EH (cell line): ENCODE measurements around the gene TSPAN18.

ENCODE experiments used
- DNase-seq: peaks from one replicate; pipeline ENCODE4 v3.0.0-alpha.2; 2015; ENCODE audit warnings: low read depth

The TSPAN18 gene

DNA sequence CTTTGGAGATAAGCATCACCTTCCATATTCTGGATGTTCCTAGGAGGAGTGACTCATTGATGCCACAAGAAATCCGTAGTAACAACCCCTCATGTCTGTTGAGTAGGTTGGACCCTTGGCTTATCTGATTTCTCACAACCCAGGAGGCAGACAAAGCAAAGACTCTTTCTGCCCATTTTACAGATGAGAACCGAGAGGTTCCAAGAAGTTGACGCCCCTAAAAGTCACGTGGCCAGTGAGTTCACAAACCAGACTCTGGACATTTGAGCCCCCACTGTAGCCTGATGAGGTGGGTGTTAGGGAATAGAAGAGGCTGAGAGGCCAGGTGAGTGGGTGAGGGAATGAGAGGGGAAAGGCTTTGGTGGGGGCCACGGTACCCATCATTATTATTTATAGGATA, 70.3 kb downstream of the TSPAN18 start:
- no peak for DNase-seq

DNA sequence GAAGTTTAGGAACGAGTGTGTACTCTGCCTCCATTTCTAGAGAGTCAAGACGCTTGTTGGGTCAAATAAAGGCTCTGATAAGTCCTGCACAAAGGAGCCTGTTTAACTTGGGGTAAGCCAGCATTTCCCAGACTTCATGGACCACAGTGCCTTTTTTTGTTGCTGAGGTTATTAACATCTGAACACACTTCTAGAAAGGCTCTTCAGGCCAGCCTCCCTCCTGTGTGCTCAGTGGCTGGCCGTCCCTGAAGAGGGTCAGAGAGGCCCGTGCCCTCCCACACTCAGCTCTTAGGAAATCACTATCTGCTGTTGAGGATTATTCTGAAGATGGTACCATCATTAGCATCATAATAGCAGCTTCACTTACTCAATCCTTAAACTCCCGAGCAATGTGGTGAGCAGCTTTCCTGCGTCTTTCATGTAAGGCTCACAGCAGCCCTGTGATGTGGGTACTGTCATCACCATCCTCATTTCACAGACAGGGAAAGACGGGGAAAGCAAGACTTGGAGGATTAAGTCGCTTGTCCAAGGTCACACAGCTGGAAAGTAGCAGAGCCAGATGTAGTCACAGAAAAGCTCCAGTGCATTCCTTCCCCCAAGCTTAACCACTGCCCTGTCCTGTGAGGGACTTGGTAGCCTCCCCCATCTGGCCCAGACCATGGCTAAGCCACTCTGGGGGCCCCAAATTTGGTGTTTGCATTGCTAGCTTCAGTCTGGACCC, 71.3 kb downstream of the TSPAN18 start:
- no peak for DNase-seq

GRCh38 chr11:44798607-44798972, 71.8 kb downstream of the TSPAN18 start:
- DNase-seq: no peak

DNA sequence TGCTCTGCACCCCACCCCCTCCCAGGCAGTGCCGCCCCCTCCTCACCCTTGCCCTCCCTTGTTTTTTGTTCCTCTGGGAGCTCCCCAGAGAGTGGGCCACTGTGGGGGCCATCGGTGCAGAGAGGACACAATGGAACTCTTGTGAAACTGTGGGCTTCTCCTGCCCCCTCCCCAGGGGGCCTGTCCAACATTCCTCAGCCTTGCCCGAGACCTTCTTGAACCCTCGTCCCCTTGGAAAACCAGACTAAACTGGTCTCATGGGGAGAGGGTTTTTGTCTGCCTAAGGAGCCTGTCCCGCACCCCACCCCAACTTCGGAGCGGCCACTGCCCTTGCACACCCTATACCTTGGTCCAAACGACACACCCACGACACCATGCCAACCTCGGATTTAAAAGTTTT, 72.2 kb downstream of the TSPAN18 start:
- no peak for DNase-seq

DNA sequence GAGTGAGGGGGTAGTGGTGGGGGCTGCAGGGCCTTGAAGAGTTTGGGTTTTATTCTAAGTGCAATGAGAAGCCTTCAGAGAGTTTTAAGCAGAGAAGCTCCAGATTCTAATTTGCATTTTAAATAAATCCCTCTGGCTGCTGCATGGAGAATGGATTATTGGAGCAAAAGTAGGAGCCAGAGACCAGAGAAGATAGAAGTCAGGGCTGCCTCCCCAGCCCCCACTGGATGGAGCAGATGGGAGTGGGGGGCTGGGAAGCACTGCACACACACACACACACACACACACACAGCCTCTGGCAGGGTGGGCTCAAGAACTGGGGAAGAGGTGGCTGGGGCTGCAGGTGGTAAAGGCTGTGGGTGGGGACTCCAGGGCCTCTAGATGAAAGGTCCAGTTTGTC, 75.6 kb downstream of the TSPAN18 start:
- DNase-seq: no peak

DNA sequence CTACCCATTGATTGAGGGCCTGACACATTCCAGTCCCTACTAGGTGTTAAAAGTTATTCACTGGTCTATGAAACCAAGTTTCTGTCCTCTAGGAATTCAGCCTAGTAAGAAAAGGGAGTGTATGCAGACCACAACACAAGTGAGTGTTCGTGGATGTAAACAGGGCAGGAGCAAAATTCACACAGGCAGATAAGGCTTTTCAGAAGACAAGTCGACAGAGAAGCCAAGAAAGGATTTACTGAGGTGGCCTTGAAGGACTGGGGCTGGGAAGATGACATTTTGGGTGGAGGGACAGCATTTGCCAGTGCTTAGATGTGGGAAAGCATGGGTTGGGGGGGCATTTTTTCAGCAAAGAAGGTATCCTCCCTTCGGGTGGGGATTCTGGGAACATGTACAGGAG, 76.2 kb downstream of the TSPAN18 start:
- no peak for DNase-seq

DNA sequence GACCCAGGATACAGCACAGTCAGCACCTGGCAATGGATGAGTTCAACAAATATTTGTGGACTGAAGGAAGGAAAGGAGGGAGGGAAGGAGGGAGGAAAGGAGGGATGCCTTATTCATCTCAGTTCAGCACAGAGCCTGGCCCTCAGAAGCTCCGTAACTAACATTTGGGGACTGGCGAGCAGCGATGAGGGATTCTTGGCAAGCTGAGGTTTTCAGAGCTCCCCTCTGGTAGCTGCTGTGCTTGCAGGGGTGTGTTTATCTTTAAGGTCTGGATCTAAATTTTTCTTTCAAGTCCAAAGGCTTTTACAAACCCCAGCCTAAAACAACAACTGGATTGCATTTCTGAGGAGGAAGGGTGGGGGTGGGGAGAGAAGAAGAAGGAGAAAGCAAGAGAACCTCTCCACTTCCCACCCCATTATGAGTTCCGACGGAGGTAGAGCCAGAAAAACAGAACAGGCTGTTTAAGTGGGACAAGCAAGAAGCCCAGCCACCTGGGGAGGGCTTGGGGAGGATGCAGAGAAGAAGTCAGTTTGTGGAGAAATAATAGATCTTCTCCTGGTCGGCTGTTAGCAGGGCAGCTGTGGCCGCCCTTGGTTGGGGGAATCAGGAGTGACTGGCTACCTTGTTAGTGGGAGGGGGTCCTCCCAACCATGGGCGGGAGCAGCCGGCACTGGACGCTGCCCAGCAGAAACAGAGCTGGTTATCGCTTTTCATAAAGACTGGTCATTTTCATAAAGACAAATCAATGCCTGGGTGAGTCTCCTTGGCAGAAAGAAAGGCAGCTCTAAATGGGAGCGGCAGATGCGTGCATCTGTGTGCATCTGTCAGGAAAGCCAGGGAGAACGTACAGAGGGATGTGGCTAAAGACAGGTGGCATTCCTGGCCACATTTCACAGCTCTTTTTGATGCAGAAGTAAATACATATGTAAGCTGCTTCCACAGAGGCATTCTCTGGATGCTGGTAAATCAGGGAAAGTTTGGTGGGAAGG, 78.0 kb downstream of the TSPAN18 start:
- no peak for DNase-seq

- peak; percentile 39 for DNase-seq
Observed at GRCh38 chr11:44805596-44805995, 78.8 kb downstream of the TSPAN18 start.

DNA sequence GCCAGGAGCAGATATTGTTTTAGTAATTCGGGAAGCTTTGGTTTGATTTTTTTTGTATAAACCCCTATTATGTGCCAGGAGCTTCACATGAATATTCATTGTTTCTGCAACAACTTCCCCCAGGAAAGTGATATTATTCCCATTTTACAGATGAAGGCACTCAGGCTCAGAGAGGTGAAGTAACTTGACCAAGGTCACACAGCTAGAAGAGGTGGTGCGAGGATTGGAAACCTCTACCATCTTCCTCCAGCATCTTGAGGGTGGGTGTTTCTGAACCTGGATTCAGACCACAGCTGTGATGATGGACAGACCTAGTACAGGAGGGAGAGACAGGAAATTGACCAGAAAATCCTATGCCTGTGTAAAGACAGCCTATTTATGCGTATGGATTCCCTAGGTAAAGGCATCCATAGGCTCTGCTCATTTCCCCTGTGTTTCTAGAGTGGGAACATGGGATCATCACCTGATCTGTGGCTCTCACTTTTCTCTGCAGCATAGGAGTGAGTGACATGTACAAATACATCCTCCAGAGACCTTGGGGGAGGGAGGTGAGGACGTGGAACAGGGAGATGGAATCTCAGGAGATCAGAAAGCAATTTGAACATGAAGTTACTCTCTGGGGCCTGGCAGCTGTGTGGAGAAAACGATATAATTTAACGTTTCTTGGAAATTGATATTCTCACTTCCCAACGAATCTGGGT, 81.4 kb downstream of the TSPAN18 start:
- no peak for DNase-seq

DNA sequence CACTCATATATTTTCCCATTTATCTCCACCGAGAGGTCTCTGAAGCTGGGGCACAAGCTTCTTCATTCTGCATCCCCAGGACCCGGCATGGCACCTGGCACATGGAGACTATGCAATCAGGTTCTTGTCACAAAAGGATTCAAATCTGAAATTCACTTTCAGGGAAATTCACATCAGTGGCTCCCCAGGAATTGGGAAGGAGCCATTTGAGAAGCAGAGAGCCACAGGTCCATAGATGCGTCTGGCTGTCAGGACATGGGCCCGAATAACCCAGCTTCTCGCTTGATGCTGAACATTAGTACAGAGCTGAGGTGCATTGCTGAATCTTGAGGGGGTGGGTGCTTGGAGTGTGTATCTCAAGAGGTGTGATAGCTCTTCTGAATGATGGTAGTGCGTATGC, 82.5 kb downstream of the TSPAN18 start:
- DNase-seq: no peak

DNA sequence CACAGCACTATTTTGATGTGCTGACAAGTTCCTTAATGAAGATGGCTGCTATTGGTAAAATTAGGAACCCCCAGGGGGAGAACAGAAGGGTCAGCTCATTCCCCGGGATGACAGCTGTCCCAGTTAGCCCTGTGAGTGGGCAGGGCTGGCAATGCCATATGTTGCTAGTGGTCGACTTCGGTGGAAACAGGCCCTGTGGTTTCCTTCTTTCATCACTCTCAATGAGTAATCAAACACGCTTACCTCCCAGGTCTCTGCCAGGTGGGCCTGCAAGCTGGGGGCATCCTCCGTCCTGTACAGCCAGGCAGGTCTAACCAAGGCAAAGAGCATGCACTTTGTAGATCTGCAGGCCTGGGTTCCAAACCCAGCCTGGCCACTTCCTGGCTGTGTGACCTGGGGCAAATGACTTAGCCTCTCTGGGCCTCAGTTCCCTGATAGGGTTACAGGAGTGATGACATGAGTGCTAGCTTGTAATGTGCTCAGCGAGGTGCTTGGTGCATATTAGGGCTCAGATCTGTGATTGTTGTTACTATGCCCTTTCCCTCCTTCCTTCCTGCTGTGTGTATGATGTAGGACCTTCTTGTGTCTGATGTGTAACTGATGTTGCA, 85.2 kb downstream of the TSPAN18 start:
- no peak for DNase-seq

GRCh38 chr11:44812971-44813370, 86.2 kb downstream of the TSPAN18 start:
- no peak for DNase-seq

- DNase-seq: no peak
Observed at GRCh38 chr11:44813401-44813800, 86.6 kb downstream of the TSPAN18 start.

GRCh38 chr11:44814881-44815592, 88.3 kb downstream of the TSPAN18 start:
- peak; percentile 25 for DNase-seq

GRCh38 chr11:44815917-44816456, 89.2 kb downstream of the TSPAN18 start:
- DNase-seq: no peak

GRCh38 chr11:44816761-44817160, 90.0 kb downstream of the TSPAN18 start:
- DNase-seq: no peak

DNA sequence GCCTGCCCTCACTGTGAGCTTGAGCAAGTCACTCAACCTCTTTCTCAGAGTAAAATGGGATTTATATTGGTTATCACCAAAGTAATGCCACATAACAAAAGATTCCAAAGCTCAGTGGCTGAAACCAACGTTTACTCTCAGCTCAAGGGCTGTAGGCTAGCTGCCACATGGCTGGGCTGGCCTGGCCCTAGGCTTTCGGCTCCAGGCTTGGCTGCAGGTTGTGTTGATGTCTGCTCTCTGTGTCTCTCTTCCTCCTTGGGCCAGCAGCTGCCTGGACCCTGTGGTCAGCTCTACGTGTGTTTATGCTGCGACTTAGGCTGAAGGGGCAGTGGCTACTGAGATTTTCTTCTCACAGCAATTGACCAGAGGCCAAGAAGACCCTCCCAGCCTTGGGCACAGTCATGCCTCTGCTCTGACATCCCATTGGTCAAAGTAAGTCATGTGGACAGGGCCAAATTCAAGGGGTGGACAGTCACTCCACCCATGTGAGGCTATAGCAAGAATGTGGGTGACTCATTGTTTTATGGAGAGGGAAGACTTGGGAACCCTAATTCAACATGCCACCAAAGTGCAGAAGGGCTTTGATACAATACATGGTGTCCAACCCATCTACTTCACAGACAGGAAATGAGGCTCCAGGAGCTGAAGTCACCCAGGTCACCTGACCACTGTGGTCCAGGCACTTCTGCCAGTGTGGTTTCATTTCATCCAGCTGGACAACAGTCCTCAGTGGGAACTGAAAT, 90.6 kb downstream of the TSPAN18 start:
- peak; percentile 62 for DNase-seq

GRCh38 chr11:44818110-44818509, 91.3 kb downstream of the TSPAN18 start:
- DNase-seq: no peak

DNA sequence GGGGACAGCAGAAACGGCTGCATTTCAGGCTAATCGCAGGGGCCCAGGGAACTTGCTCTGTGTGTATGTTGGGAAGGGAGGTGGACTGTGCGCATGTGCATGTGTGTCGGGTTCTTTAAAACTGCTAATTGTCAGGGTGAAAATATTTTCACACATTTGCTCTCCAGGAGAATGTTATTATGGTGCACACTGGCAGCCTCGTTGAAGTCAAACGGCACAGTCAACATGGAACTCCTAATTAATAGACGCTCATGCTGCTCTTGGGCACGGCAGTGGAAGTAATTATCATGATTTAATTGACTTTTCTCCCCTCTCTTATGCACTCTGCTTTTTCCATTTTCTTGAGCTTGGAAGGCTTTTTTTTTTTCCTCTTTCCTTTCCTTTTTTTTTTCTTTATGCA, 92.6 kb downstream of the TSPAN18 start:
- DNase-seq: no peak

DNA sequence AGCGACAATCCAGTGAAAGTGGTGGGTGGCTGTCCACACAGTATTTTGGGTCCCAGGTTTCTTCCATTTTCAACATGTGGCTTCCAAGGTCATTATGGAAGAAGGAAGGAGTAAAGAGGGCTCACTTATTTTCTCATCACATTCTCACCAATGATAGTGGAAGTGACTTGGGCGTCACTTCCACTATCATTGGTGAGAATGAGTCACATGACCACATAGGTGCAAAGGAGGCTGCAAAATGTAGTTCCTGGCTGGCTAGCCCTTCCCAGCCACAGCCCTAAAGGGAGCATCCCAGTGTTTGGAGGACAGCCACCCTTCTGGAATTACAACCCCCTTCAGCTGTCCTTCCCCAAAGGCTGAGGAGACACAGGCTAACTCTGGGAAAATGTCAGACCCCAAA, 95.6 kb downstream of the TSPAN18 start:
- no peak for DNase-seq

DNA sequence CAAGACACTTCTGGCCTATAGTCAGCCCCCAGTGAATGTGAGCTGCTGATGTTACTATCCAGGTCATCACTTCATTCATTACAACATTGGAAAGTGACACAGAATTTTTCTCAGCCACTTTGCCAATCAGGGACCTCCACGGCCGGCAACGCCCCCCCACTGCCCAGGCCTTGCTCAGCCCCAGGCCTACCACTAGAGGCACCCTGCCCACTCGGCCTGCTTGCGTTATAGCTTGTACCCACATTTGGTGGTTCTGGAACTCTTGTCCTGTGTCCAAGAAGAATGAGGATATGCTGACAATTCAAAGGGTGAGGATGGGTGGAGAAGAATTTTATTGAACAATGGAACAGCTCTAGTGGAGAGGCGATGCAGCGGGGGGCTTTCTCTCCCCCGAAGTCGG, 96.2 kb downstream of the TSPAN18 start:
- DNase-seq: no peak
